Activated CD4-positive, CD25-positive, alpha-beta regulatory T cell treated with anti-CD3 and anti-CD28 coated beads, Interleukin-2, amount 50 U/mL, for 72 hours (primary cell): ENCODE results near the gene TPO.
"Not testable (repeated sequence)": the region's sequence is repeated elsewhere in the genome, so short reads cannot be mapped to it uniquely, and the experiment has no call there.

Experiments
- DNase-seq: peaks from one replicate; pipeline ENCODE4 v3.0.0; 2021

TPO gene

GRCh38 chr2:1504311-1504750, 91.1 kb downstream of the TPO start:
- no peak for DNase-seq

DNA sequence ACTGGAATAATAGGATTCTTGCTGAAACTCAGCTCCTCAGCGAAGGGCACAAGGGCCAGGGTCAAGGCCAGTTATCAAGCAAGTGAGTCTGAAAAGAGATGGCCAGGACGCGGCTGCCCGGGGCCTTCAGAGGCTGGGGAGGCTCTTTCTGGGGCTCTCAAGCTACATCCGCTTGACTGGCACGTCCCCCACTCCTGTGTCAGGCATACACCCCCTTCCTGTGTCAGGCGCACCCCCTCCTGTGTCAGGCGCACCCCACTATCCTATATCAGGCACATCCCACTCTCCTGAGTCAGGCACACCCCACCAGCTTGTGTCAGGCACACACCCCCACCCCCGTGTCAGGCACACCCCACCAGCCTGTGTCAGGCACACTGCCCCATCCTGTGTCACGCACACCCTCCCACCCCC, 91.8 kb downstream of the TPO start:
- no peak for DNase-seq

DNA sequence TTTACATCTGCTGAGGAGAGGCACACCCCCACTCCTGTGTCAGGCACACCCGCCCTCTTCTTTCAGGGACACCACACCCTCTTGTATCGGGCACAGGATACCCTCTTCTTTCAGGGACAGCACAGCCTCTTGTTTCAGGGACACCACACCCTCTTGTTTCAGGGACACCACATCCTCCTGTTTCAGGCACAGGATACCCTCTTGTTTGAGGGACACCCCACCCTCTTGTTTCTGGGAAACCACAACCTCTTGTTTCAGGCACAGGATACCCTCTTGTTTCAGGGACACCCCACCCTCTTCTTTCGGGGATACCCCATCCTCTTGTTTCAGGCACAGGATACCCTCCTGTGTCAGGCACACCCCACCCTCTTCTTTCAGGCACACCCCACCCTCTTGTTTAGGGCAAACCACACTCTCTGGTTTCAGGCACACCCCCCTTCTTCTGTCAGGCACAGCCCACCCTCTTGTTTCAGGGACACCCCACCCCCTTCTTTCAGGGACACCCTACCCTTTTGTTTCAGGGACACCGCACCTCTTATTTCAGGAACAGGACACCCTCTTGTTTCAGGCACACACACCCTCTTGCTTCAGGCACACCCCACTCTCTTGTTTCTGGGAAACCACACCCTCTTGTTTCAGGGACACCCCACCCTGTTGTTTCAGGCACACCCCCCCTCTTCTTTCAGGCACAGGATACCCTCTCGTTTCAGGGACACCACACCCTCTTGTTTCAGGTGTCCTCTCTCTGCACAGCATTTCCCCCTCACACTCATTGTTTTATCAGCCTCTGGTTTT, 96.2 kb downstream of the TPO start:
- DNase-seq, result no peak

- DNase-seq, result no peak
Observed at GRCh38 chr2:1510176-1510575, 96.9 kb downstream of the TPO start.

DNA sequence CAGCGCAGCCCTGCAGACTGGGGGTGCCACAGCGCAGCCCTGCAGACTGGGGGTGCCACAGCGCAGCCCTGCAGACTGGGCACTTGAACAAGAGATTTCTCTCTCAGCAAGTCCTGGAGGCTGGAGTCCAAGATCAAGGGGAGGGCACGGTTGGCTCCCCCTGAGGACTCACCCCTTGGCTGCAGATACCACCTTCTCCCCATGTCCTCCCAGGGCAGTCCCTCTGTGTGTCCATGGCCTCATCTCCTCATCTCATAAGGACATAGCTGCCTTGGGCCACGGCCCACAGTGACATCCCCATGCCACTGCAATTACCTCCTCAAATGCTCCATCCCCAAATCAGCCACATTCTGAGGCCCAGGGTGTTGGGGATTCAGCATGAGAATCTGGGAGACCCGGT, 98.2 kb downstream of the TPO start:
- DNase-seq, result no peak

- no peak for DNase-seq
Observed at GRCh38 chr2:1512321-1513289, 99.3 kb downstream of the TPO start.

DNA sequence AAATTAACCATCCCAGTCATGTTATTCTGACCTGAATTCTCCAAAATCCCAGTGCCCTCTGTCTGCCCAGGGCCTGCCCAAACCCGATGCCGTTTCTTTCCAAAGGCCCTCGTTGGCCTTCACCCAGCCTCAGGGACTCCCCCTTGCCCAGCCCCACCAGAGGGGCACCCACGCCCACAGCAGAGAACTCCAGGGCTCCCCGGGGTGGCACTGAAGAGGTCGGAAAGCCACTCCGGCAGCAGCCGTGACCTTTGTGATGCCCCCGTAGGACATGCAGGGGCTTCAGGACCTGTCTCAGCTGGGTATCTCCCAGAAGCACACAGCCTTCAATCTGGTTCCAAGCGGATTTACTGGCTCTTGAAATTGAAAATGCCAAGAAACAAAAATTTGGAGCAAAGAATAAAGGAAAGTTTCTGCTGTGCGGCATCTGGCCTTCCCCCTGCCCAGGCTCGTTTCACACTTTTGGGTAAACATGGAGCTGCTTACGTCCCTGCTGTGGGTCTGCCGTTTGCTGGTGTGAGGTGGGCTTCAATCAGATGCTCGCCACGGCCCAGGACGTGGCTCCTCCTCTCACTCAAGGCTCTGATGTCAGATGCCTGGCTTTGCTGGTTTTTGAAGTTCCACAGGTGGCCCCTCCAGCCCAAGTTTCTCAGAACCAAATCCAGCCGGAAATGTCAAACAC, 101.3 kb downstream of the TPO start:
- DNase-seq, result no peak

DNA sequence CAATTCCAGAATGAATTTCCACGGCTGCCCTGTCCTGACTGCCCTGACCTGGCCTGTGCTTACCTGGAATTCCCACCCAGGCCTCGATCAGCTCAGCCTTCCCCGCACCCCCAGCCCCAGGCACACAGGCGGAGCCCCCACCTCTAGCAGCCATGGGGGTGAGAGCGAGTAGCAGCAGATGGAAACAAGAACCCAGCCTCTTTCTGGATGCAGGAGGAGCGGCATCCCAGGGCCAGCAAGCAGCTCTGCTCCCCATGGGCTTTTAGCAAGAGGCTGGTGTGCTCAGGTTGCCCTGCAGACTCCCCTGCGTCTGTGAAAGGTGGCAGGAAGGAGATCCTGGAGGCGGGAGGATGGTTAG, 101.8 kb downstream of the TPO start:
- DNase-seq, result no peak

DNA sequence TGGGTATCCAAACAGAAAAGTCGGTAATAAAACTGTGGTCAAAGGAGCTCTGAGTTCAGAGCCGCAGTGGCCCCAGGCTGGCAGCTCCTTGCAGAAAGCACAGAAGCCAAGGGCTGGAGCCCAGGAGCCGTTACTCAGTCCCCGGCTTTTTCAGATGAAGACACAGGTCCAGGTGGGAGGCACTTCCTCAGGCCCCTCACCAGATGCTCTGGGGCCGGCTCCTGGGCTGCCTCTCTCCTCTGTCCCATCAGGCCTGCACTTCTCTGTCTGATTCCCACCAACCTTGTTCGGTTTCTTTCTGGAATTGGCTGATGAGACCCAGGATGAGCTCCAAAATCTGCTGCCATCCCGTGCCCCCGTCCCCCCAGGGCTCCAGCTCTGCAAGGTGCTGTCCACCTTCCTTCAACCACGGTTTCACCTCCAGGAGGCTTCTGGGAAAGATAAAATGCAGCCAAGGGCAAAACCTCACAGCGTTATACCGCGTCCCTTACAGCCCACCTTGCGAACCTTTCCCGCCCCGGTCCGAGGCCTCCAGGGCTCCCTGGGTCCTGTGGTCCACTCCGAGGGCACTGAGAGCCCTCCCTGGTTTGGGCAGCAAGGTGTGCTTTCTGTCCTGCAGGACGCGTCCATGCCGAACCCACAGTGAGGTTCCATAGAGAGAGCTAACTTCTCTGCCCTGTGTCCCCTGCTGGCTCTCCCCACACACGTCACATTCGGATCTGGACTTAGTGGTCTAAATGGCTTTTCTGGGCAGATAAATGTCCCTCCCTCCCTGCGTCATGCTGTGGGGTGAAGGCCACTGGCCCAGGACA, 102.9 kb downstream of the TPO start:
- DNase-seq, result no peak

GRCh38 chr2:1516798-1517060, 103.5 kb downstream of the TPO start:
- DNase-seq, result no peak

- not testable (repeated sequence) for DNase-seq
Observed at GRCh38 chr2:1517291-1517690, 104.0 kb downstream of the TPO start.

DNA sequence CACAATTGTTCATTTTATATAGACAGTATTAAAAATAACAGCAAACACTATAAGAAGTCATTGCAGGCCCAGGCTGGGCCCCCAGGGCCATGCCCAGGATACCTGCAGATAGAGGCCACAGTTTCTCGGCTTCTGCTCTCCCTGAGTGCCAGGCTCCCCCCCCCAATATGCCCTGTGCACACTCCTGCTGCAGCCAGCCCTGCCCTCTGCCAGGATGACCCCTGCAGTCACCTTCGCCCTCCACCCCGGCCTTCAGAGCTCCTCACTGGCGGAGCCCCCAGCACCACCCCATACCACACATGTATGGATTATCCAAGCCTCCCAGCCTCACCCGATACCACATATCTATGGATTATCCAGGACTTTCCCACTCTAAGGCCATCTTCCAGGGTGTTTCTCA, 104.5 kb downstream of the TPO start:
- DNase-seq, result no peak

- DNase-seq, result no peak
Observed at GRCh38 chr2:1518331-1518803, 105.1 kb downstream of the TPO start.

- DNase-seq, result no peak
Observed at GRCh38 chr2:1518867-1519530, 105.7 kb downstream of the TPO start.

- DNase-seq, result no peak
Observed at GRCh38 chr2:1521191-1521877, 108.1 kb downstream of the TPO start.

DNA sequence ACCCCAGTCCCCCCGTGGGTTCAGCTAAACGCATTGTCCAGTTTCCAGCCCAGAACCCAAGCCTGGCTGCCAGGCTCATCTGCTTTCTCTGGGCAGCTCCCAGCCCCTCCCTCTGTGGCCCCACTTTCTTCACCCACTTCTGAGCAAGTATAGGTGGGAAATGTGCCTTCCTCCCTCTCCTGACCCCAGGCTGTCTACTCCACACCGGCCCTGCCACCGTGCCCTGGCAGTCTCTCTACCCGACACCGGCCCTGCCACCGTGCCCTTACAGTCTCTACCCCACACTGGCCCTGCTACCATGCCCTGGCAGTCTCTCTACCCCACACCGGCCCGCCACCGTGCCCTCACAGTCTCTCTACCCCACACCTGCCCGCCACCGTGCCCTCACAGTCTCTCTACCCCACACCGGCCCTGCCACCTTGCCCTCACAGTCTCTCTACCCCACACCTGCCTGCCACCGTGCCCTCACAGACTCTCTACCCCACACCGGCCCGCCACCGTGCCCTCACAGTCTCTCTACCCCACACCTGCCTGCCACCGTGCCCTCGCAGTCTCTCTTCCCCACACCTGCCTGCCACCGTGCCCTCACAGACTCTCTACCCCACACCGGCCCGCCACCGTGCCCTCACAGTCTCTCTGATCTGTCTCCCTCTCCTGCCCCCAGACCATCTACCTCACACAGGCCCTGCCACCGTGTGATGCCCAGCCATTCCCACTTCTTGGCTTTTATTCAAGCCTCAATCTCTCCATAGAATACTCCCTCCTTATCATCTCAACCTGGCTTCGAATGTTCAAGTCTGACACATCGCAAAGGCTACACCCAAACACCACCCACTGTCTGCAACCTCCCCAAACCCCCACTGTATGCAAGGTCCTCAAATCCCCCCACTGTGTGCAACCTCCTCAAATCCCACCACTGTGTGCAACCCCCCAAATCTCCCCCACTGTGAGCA, 108.9 kb downstream of the TPO start:
- DNase-seq, result no peak

- no peak for DNase-seq
Observed at GRCh38 chr2:1527153-1527992, 114.1 kb downstream of the TPO start.

DNA sequence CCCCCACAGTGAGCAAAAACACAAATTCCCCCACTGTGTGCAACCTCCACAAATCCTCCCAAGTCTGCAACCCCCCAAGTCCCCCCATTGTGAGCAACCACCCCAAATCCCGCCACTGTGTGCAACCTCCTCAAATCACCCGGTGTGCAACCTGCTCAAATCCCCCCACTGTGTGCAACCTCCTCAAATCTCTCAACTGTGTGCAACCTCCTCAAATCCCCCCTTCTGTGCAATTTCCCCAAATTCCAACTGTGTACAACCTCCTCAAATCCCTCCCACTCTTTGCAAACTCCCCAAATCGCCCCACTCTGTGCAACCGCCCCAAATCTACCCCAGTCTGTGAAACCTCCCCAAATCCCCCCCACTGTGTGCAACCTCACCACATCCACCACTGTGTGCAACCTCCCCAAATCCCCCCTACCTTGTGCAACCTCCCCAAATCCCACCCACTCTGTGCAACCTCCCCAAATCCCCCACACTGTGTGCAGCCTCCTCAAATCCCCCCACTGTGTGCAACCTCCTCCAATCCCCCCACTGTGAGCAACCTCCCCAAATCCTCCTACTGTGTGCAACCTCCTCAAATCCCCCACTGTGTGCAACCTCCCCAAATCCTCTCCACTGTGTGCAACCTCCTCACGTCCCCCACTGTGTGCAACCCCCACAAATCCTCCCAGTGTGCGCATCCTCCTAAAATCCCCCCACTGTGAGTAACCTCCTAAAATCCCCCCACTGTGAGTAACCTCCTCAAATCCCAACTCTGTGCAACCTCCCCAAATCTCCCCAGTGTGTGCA, 115.2 kb downstream of the TPO start:
- DNase-seq, result no peak
